CD4-positive, alpha-beta T cell (primary cell): ENCODE measurements around the gene KRABD2. TPM values are rescaled to one million over a fixed set of nuclear protein-coding genes. Genes with fewer than 3 reads are reported as not detected.

Source experiments
- ATAC-seq: fragments of 200-7000 bp; cut with Tn5 transposase; one replicate; pipeline ENCODE4 v1.10.0; 2022; ENCODE audit warnings: mild to moderate bottlenecking; ENCODE audit not compliant: poor library complexity
- CTCF ChIA-PET: fragments of 350-600 bp; sonication (Branson Sonifier 250); formaldehyde crosslinking; loops from one replicate; lab custom pipeline; 2021; ENCODE audit warnings: antibody characterized with exemption, inconsistent platforms; lab: Charles Lee
- POLR2A ChIA-PET: fragments of 350-600 bp; sonication (Branson Sonifier 250); formaldehyde crosslinking; loops from one replicate; lab custom pipeline; 2021; ENCODE audit warnings: antibody characterized with exemption, inconsistent platforms; lab: Charles Lee
- DNase-seq, 14 experiments: peaks; one replicate each; pipeline ENCODE4 v3.0.0-alpha.2; 2013 to 2020; ENCODE audit warnings: mixed read lengths in 2 of 14
- H3K27ac ChIP-seq, 2 donors: one replicate each; pipeline versions ENCODE4 v1.5.1 to v1.7.0; 2013; ENCODE audit warnings: low read length in 2 of 2, low read depth in 1 of 2, mild to moderate bottlenecking in 1 of 2
- H3K27me3 ChIP-seq, 2 experiments: 1 replicate in 1 of 2; 2 replicates in 1 of 2; pipeline versions ENCODE4 v1.6.1 to v1.7.0; 2013; ENCODE audit warnings: low read length in 2 of 2, control low read depth in 1 of 2, mild to moderate bottlenecking in 1 of 2, moderate library complexity in 1 of 2; ENCODE audit not compliant: insufficient read depth in 2 of 2, control insufficient read depth in 1 of 2
- H3K36me3 ChIP-seq: one replicate; pipeline ENCODE4 v1.6.1; 2013; ENCODE audit warnings: low read length, control low read depth; ENCODE audit not compliant: insufficient read depth
- H3K4me1 ChIP-seq: one replicate; pipeline ENCODE4 v1.6.1; 2013; ENCODE audit warnings: low read length, control low read depth; ENCODE audit not compliant: insufficient read depth
- H3K4me3 ChIP-seq: one replicate; pipeline ENCODE4 v1.5.1; 2013; ENCODE audit warnings: mild to moderate bottlenecking, low read length, moderate library complexity
- H3K9me3 ChIP-seq, 2 experiments: 1 replicate in 1 of 2; 2 replicates in 1 of 2; pipeline versions ENCODE4 v1.6.1 to v1.7.0; 2013; ENCODE audit warnings: low read length in 2 of 2, mild to moderate bottlenecking in 2 of 2, control low read depth in 1 of 2, moderate library complexity in 1 of 2; ENCODE audit not compliant: control insufficient read depth in 1 of 2, insufficient read depth in 1 of 2
- H3K27ac Mint-ChIP-seq: one replicate; pipeline ENCODE4 v1.8.0; 2020; ENCODE audit warnings: mixed read lengths
- H3K27me3 Mint-ChIP-seq: one replicate; pipeline ENCODE4 v1.8.0; 2021; ENCODE audit warnings: mixed read lengths
- H3K36me3 Mint-ChIP-seq: one replicate; pipeline ENCODE4 v1.8.0; 2021; ENCODE audit warnings: low read depth, mixed read lengths
- H3K4me1 Mint-ChIP-seq: one replicate; pipeline ENCODE4 v1.8.0; 2021; ENCODE audit warnings: low read depth, mixed read lengths
- H3K4me3 Mint-ChIP-seq: one replicate; pipeline ENCODE4 v1.8.0; 2020; ENCODE audit warnings: mild to moderate bottlenecking, mixed read lengths
- H3K9me3 Mint-ChIP-seq: one replicate; pipeline ENCODE4 v1.8.0; 2020; ENCODE audit warnings: mixed read lengths
- intact Hi-C, 2 experiments: fragments of 100-400 bp; cut with DNase I in 1 of 2; cut with micrococcal nuclease in 1 of 2; formaldehyde crosslinking; loops; one replicate each; pipeline versions ENCODE4 v1.15.1 to v1.9.0; 2023 to 2025; cut with DNase I, micrococcal nuclease
- total RNA-seq, 174 experiments: library from RNA in 2 of 174; stranded (reverse) in 2 of 174; gene quantifications; one replicate each; pipeline ENCODE4 v1.2.3 and lab custom pipeline; 2021 to 2026
- TF ChIP-seq, protein P1 (sequence below): fragments of 200-600 bp; IDR thresholded peaks from one replicate; pipeline ENCODE4 v1.8.0; 2022; ENCODE audit warnings: antibody characterized with exemption, mild to moderate bottlenecking

The KRABD2 gene

DNA sequence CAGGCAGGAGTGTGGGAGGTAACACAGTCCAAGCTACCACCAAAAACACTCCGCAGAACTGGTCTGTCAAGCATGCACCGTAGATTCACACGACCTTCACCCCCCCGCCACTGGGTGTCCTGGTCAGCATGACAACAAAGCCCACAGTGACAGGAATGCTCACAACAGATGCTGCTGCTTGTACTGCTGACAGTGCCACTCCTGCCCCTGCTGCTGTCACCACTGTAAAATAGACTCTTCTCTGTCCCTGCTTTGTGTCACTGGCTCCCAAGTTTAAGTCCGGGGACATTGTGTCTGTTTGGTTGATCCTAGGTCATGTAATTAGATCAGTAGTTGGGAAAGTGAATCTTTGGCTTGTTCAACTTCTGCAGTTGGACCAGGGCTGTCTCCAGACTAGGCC is 43.8 kb downstream of the KRABD2 start:
- Histone ChIP-seq H3K27ac (no peak overlapping the region), H3K36me3 (no peaks in the 10 kb centered on the region), H3K27me3 (peaks cover 8 to 12% of the 10 kb centered on the region in 2 experiments), H3K4me3 (no peak overlapping the region), H3K4me1 (peaks cover under 1% of the 10 kb centered on the region), H3K9me3 (no peaks in the 10 kb centered on the region)
- peaks cover 39% of the 10 kb centered on the region for H3K27me3 Mint-ChIP-seq
- no peak overlapping the region for H3K4me3 Mint-ChIP-seq
- ChIA-PET POLR2A (no interaction called here), CTCF (no interaction called here)
- H3K4me1 Mint-ChIP-seq: peaks cover under 1% of the 10 kb centered on the region
- H3K9me3 Mint-ChIP-seq: no peaks in the 10 kb centered on the region
- intact Hi-C loops: no loop called here
- H3K27ac Mint-ChIP-seq: no peak overlapping the region
- ATAC-seq (no peak), DNase-seq (no peak)
- TF ChIP-seq, protein P1, sequence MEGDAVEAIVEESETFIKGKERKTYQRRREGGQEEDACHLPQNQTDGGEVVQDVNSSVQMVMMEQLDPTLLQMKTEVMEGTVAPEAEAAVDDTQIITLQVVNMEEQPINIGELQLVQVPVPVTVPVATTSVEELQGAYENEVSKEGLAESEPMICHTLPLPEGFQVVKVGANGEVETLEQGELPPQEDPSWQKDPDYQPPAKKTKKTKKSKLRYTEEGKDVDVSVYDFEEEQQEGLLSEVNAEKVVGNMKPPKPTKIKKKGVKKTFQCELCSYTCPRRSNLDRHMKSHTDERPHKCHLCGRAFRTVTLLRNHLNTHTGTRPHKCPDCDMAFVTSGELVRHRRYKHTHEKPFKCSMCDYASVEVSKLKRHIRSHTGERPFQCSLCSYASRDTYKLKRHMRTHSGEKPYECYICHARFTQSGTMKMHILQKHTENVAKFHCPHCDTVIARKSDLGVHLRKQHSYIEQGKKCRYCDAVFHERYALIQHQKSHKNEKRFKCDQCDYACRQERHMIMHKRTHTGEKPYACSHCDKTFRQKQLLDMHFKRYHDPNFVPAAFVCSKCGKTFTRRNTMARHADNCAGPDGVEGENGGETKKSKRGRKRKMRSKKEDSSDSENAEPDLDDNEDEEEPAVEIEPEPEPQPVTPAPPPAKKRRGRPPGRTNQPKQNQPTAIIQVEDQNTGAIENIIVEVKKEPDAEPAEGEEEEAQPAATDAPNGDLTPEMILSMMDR: no peak
- H3K36me3 Mint-ChIP-seq: no peaks in the 10 kb centered on the region

DNA sequence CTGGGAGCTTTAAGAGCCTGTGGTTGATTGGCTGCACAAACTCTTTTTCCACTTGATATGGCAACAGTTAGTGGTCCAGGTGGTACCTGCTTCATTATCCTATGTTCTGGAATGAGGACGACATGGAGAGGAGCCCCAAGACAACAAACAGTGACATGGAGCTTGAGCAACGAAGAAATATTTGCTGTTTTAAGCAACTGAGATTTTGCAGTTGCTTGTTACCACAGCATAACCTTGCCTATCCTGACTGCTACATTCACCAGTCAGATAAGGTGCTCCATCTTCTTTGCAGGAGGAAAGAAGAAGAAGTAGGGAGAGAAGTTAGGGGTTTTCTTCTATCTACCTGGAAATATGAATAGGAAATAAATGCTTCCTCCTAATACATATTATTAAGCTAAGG is 44.4 kb downstream of the KRABD2 start:
- Mint-ChIP-seq H3K9me3 (no peaks in the 10 kb centered on the region), H3K36me3 (no peaks in the 10 kb centered on the region), H3K27ac (no peak overlapping the region), H3K27me3 (peaks cover 45% of the 10 kb centered on the region), H3K4me3 (no peak overlapping the region), H3K4me1 (no peaks in the 10 kb centered on the region)
- DNase-seq (no peak), ATAC-seq (no peak)
- peaks cover 13 to 17% of the 10 kb centered on the region in 2 experiments for H3K27me3 ChIP-seq
- intact Hi-C loops: no loop called here
- H3K4me1 ChIP-seq: peaks cover 4% of the 10 kb centered on the region
- POLR2A ChIA-PET: no interaction called here
- no peak overlapping the region for H3K27ac ChIP-seq
- no peak overlapping the region for H3K4me3 ChIP-seq
- CTCF ChIA-PET: no interaction called here
- H3K9me3 ChIP-seq: peaks cover 0 to 3% of the 10 kb centered on the region in 2 experiments
- no peaks in the 10 kb centered on the region for H3K36me3 ChIP-seq
- TF ChIP-seq, protein P1: no peak

DNA sequence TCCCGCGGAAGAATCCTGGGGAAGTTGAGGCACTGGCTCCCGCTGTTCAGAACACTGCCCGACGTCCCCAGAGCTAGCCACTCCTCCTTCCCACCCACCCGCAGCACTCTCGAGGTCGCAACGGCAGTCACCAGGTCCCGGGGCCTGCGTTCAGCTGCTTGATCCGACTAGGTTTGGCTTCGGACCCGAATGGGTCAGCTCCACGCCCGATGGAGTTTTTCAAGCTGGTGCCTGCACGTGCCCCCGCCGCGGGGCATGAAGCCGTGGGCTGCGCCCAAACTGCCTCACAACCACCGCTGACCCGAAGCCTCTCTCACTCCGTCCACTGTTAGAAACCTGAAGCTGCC is 49.2 kb downstream of the KRABD2 start:
- Mint-ChIP-seq H3K4me1 (peaks cover 12% of the 10 kb centered on the region), H3K27me3 (peaks cover 69% of the 10 kb centered on the region), H3K27ac (no peak overlapping the region), H3K4me3 (no peak overlapping the region), H3K9me3 (no peaks in the 10 kb centered on the region), H3K36me3 (no peaks in the 10 kb centered on the region)
- CTCF ChIA-PET: no interaction called here
- Histone ChIP-seq H3K9me3 (peaks cover 0 to 9% of the 10 kb centered on the region in 2 experiments), H3K4me1 (peaks cover 15% of the 10 kb centered on the region), H3K27ac (no peak overlapping the region), H3K4me3 (peak overlapping the region; percentile 34), H3K27me3 (peaks cover 36 to 43% of the 10 kb centered on the region in 2 experiments), H3K36me3 (no peaks in the 10 kb centered on the region)
- DNase-seq (no peak), ATAC-seq (no peak)
- TF ChIP-seq, protein P1: no peak
- POLR2A ChIA-PET: no interaction called here
- intact Hi-C loops: loop anchor here in 1 of 2 experiments (10.0 kb wide), 1 partner anchor 552 kb away; no protein-coding TSS in a partner anchor

Other genes with a start within 250 kb of the KRABD2 start
- 1,000 to 10,000 TPM; 1,723 to 1,794 TPM for gene PER1, start 224.3 kb downstream of the KRABD2 start, total RNA-seq
- 100 to 1,000 TPM; 351 to 366 TPM for gene VAMP2, start 213.8 kb downstream of the KRABD2 start, total RNA-seq
- gene TMEM107, start 200.3 kb downstream of the KRABD2 start, total RNA-seq: 10 to 100 TPM; 12.2 to 12.9 TPM
- 1 to 10 TPM; 6.1 to 6.4 TPM for gene BORCS6, start 186.5 kb downstream of the KRABD2 start, total RNA-seq
- gene AURKB, start 166.1 kb downstream of the KRABD2 start, total RNA-seq: 1 to 10 TPM in 1 of 2 experiments, under 1 TPM in 1; 0.56 to 1.4 TPM
- 100 to 1,000 TPM; 259 to 269 TPM for gene CTC1, start 128.6 kb downstream of the KRABD2 start, total RNA-seq
- 10 to 100 TPM; 22.3 to 23.0 TPM for gene PFAS, start 127.4 kb downstream of the KRABD2 start, total RNA-seq
- 10 to 100 TPM; 23.1 to 24.6 TPM for gene RANGRF, start 88.0 kb downstream of the KRABD2 start, total RNA-seq
- gene SLC25A35, start 81.3 kb downstream of the KRABD2 start, total RNA-seq: 1 to 10 TPM; 3.6 to 4.1 TPM
- not detected for gene ARHGEF15, start 66.5 kb downstream of the KRABD2 start, total RNA-seq
- not detected for gene ODF4, start 36.9 kb downstream of the KRABD2 start, total RNA-seq
- 1,000 to 10,000 TPM; 2,959 to 3,104 TPM for gene RPL26, start 6.5 kb upstream of the KRABD2 start, total RNA-seq
- 1 to 10 TPM; 1.2 TPM for gene RNF222, start 21.1 kb upstream of the KRABD2 start, total RNA-seq
- 100 to 1,000 TPM; 300 to 313 TPM for gene NDEL1, start 59.2 kb upstream of the KRABD2 start, total RNA-seq